Peyer's patch (tissue), 4 donors: Measurements from ENCODE around the gene CD46. TPM values are rescaled to one million over a fixed set of nuclear protein-coding genes. Genes with fewer than 3 reads are reported as not detected.

Experiments used
- DNase-seq, 3 donors: peaks; one replicate each; pipeline ENCODE4 v3.0.0-alpha.2; 2017 to 2019
- H3K27ac ChIP-seq, 4 donors: fragments of 200-600 bp; sonication (generic); one replicate each; pipeline ENCODE4 v1.5.1; 2016 to 2019
- H3K27me3 ChIP-seq, 2 donors: fragments of 200-600 bp; sonication (generic); one replicate each; pipeline ENCODE4 v1.5.1; 2019
- H3K36me3 ChIP-seq, 3 donors: fragments of 200-600 bp; sonication (generic); one replicate each; pipeline ENCODE4 v1.5.1; 2016 to 2019
- H3K4me1 ChIP-seq, 4 donors: fragments of 200-600 bp; sonication (generic); one replicate each; pipeline ENCODE4 v1.5.1; 2016 to 2019
- H3K4me3 ChIP-seq, 4 donors: fragments of 200-600 bp; sonication (generic); 1 replicate in 3 of 4; 2 replicates in 1 of 4; pipeline ENCODE4 v1.5.1; 2016 to 2019; ENCODE audit warnings: mild to moderate bottlenecking in 1 of 4
- H3K9me3 ChIP-seq, 4 donors: fragments of 200-600 bp; sonication (generic); one replicate each; pipeline ENCODE4 v1.5.1; 2016 to 2019; ENCODE audit warnings: mild to moderate bottlenecking in 1 of 4
- POLR2A ChIP-seq, 2 donors: fragments of 450-650 bp; IDR thresholded peaks; one replicate each; pipeline ENCODE4 v1.5.1; 2017; ENCODE audit warnings: antibody characterized with exemption in 2 of 2, mild to moderate bottlenecking in 2 of 2, moderate library complexity in 2 of 2
- total RNA-seq, 4 donors: library from RNA; depleted of rRNA; stranded (reverse); fragments of >200 nt; gene quantifications; one replicate each; pipeline ENCODE4 v1.1.0, GENCODE V29; 2016
- TF ChIP-seq, protein P1 (sequence below), 6 experiments: fragments of 450-650 bp in 4 of 6; fragments of 200-600 bp in 2 of 6; sonication (generic) in 1 of 6; IDR thresholded peaks; one replicate each; pipeline ENCODE4 v1.5.1; 2017 to 2019; ENCODE audit warnings: antibody characterized with exemption in 6 of 6, mild to moderate bottlenecking in 3 of 6, moderate library complexity in 1 of 6

CD46 gene
- total RNA-seq, 4 donors from 2014 or later = 102 to 204 (median 176) TPM

DNA sequence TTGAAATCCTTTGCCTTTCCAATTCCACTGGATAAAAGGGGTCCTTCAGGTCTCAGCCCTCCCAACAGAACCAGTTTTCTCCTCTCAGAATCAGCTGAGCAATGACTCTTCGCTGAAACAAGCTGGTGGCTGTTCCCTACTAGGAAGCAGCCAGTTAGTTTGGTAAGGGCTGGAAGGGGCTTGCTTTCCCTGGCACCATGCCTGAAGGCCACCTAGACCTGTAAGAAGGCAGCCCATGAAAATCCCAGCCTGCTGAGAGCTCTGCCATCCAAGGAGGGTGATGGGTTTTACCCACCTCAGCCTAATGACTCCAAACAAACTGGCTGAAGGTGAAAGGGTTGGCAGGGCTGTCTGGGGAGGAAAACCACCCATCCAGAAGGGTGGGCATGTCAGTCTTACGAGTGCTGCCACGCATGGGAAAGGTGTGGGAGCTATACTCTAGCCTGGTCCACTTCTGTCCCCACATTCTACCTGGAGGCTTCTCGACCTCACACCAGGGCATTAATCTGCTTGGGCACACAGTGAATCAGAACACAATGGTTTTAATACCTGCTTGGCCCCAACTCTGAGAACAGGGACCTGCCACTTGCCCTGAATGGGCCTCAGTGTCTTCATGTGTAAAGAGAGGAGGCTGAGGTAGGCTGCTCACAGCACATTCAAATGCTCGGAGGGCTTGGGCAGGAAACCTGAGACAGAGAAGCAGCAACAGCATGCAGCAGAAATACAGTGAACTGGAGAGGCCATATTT lies 53.0 kb downstream of the CD46 start:
- no peak for DNase-seq
- TF ChIP-seq, protein P1, sequence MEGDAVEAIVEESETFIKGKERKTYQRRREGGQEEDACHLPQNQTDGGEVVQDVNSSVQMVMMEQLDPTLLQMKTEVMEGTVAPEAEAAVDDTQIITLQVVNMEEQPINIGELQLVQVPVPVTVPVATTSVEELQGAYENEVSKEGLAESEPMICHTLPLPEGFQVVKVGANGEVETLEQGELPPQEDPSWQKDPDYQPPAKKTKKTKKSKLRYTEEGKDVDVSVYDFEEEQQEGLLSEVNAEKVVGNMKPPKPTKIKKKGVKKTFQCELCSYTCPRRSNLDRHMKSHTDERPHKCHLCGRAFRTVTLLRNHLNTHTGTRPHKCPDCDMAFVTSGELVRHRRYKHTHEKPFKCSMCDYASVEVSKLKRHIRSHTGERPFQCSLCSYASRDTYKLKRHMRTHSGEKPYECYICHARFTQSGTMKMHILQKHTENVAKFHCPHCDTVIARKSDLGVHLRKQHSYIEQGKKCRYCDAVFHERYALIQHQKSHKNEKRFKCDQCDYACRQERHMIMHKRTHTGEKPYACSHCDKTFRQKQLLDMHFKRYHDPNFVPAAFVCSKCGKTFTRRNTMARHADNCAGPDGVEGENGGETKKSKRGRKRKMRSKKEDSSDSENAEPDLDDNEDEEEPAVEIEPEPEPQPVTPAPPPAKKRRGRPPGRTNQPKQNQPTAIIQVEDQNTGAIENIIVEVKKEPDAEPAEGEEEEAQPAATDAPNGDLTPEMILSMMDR (IDR thresholded peaks at IDR 0.05) = no peak
- no peak for TF ChIP-seq POLR2A (IDR thresholded peaks at IDR 0.05)
- Histone ChIP-seq H3K9me3 (no peaks in the 10 kb centered on the region), H3K4me1 (peaks cover 0 to 34% (median 18%) of the 10 kb centered on the region in 4 donors), H3K4me3 (no peak overlapping the region), H3K27me3 (no peaks in the 10 kb centered on the region), H3K36me3 (peaks cover 0 to 82% (median 0%) of the 10 kb centered on the region in 3 donors), H3K27ac (peak overlapping the region in 3 of 4 donors; percentile 7 to 57 (median 13))

DNA sequence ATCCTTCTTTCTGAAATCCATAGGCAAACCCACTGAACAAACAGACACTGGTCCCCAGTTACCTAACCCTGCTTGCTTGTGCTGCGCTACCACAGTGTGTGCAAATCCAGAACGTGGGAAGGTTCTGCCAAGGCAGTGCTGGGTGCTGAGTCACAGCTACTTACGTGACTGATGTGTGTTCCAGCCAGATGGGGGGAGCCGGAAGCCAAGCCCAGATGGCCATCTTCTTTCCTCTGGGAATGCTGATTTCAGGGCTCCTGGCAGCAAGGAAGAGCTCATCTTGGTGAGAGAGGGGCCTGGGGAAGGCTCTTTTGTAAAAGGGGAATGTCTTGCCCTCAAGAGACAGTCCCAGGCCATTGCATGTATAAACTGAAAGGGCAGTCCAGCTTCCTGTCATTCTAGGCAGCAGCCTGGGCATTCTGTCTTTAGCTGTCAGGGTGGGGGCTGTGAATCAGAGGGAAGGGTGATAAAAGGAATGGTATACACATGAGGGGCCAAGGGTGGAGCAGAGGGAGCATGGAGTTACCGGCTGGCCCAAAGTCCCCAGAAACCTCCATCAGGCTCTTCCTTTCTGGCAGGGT lies 54.1 kb downstream of the CD46 start:
- TF ChIP-seq, protein P1 (IDR thresholded peaks at IDR 0.05) = no peak
- no peak for TF ChIP-seq POLR2A (IDR thresholded peaks at IDR 0.05)
- peak in 1 of 3 donors; percentile 66 for DNase-seq
- peaks cover 0 to 92% (median 0%) of the 10 kb centered on the region in 3 donors for H3K36me3 ChIP-seq
- H3K27me3 ChIP-seq = no peaks in the 10 kb centered on the region
- H3K9me3 ChIP-seq = no peaks in the 10 kb centered on the region
- peak overlapping the region; percentile 10 to 57 (median 24) for H3K27ac ChIP-seq
- peaks cover 0 to 44% (median 18%) of the 10 kb centered on the region in 4 donors for H3K4me1 ChIP-seq
- H3K4me3 ChIP-seq = no peak overlapping the region

DNA sequence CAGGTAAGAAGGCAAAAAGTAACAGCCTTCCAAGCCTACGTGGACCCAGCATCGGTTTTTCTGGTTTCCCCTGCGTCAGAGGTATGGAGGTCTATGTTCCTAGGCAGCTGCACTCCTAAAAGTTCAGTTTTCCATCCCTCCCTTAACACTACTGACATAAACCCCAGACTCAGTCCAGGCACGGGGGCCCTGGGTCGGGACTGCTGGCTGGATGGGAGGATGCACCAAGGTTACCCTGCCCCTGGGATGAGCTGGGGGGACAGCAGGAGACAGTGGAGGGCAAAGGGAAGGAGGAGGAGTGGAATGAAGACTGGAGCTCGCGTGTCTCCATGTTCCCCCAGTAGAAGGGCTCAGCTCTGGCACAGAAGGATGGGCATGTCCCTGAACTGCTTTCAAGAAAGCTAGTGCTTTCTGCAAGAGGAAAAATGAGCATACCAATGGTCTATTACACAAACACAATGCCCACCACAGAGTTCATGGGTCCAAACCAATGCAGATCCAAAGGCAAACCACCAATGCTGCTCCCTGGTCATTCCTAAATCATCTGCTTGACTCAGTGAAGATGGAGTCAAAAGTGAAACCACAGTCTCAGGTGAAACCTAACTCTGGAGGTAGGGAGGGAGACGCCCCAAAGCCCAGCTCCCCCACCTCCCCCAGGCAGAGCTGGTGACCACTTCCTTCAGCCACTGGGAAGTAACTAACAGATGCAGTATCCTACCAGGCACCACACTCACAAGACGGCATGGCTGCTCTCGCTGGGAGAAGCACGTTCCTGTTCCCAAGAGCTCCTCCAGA lies 54.9 kb downstream of the CD46 start:
- no peaks in the 10 kb centered on the region for H3K27me3 ChIP-seq
- no peaks in the 10 kb centered on the region for H3K9me3 ChIP-seq
- no peak overlapping the region for H3K4me3 ChIP-seq
- TF ChIP-seq POLR2A (IDR thresholded peaks at IDR 0.05) = no peak
- TF ChIP-seq, protein P1 (IDR thresholded peaks at IDR 0.05) = no peak
- peaks cover 0 to 95% (median 0%) of the 10 kb centered on the region in 3 donors for H3K36me3 ChIP-seq
- DNase-seq = no peak
- peak overlapping the region; percentile 57 to 65 (median 61) for H3K27ac ChIP-seq
- peaks cover 0 to 52% (median 18%) of the 10 kb centered on the region in 4 donors for H3K4me1 ChIP-seq

DNA sequence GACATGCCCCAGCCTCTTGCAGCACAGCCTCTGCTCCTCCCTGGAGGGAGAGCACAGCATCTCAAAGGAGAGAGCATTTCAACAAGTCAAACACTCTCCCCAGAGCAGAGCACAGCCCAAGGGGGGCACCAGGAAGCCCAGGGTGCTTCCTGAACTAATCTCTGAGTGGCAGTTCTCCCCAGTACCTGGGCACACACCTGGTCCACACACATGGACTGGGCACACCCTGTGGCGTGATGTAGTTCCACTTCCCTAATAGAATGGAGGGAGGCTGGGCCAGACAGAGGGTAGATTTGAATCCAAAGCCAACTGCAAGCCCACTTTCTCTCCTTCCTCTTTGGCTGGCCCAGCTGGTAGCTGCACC lies 55.5 kb downstream of the CD46 start:
- H3K9me3 ChIP-seq = no peaks in the 10 kb centered on the region
- no peak overlapping the region for H3K4me3 ChIP-seq
- peaks cover 0 to 57% (median 18%) of the 10 kb centered on the region in 4 donors for H3K4me1 ChIP-seq
- no peaks in the 10 kb centered on the region for H3K27me3 ChIP-seq
- TF ChIP-seq POLR2A (IDR thresholded peaks at IDR 0.05) = no peak
- TF ChIP-seq, protein P1 (IDR thresholded peaks at IDR 0.05) = no peak
- peak overlapping the region; percentile 49 to 65 (median 61) for H3K27ac ChIP-seq
- peaks cover 0 to 95% (median 0%) of the 10 kb centered on the region in 3 donors for H3K36me3 ChIP-seq
- DNase-seq = peak in 1 of 3 donors; percentile 53

DNA sequence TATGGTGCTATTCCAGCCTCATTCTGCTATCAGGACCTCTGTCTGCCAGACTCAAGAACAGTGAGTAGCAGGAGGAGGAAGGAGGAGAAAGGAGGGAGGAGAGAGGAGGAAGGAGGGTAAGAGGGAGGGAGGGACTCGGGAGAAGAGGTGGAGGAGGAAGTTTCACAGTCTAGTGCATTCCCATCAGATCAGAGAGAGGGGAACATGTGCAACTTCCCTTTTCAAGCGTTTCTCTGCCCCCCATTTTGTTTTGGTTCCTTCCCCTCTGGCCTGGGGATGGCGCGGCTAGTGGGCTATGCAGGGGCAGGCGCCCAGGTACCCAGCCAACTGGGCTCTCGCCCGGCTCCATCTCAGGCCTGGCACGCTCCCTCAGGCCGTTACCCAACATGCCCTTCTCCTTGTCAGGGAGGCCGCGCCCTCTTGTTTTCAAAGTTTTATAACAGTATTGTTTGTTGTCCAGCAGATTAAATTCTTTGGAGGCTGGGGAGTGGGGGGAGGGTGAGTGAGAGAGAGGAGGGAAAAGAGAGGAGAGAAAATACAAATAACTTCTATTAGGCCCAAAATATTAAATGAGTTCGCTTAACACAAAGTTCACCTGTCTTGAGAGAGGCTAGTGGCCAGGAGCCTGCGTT lies 56.0 kb downstream of the CD46 start:
- peak in 1 of 3 donors; percentile 66 for DNase-seq
- peak overlapping the region; percentile 49 to 65 (median 61) for H3K27ac ChIP-seq

More for the DNA sequence above, 56.0 kb downstream of the CD46 start:
- TF ChIP-seq POLR2A (IDR thresholded peaks at IDR 0.05) = no peak
- TF ChIP-seq, protein P1 (IDR thresholded peaks at IDR 0.05) = no peak
- Histone ChIP-seq H3K9me3 (no peaks in the 10 kb centered on the region), H3K36me3 (peaks cover 0 to 98% (median 0%) of the 10 kb centered on the region in 3 donors), H3K4me3 (no peak overlapping the region), H3K4me1 (peaks cover 0 to 61% (median 18%) of the 10 kb centered on the region in 4 donors), H3K27me3 (no peaks in the 10 kb centered on the region)
